ENCODE data around the gene CDK4. TPM values are rescaled to one million over a fixed set of nuclear protein-coding genes. Genes with fewer than 3 reads are reported as not detected.

Gene CDK4
- 180 and 201 TPM in 2 replicates for total RNA-seq

DNA sequence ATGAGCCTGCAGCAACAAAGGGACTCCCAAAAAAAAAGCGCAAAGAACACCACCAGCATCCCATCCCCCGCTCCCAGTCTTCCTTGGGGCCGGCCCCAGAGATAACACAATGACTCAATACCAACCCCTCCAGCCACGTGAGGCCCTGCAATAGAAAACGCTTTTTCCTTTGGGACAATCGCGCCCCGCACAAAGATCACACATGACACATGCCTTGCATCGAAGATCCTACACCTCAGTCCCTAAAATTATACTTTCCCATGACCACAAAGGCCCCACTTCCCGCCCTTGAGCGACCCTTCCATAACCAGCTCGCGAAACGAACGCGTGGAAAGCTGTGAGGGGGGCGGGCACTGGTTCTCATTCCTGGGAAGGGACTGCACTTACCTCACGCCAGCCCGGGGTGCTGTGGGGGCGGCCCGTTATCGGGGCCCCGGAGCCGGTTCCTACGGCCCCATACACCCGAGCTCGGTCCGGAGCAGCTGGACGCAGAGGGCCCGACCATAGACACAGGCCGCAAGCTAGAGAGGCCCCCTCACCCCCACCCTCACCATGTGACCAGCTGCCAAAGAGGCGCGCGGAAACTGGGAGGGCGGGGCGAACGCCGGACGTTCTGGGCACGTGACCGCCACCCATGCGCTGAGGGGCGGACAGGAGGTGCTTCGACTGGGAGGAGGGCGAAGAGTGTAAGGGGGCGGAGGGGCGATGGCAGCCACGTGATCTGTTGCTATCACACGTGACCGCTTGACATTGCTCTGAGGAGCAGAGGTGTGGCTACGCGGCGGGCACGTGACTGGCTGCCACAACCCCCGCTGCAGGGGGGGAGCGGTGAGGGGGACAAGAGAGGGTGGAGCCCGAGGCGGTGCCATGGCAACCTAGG, at the start of gene CDK4:
Gene CDK4, minus strand, starts transcription at position 523 of the 880 bp plus-strand sequence. CDS start 593 bp downstream, outside the sequence.
- intact Hi-C loops (cut with micrococcal nuclease), result loop anchor here (1.0 kb wide), 5 partner anchors 8 to 230 kb away; partner anchors contain the start of genes EEF1AKMT3, MBD6 and METTL1

DNA sequence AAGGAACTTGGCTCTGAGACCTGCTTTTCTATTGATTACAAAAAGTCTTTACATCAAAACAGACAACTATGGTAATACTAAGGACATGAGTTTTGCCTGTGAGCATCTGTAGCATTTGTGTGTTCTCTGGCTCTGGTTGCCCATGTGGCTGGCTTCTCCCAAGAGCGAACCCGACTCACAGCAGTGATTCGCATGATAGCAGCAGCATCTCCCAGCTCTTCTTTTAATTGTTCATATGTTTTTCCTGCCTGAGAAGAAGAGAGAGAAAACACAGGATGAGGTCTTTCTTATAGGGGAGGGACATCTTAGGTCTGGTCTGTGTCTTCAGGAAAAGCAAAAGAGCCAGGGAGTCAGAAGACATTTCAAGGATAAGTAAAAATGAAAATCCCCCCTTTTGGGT, 48.9 kb upstream of the CDK4 start:
- Mint-ChIP-seq H3K27ac (no peak overlapping the region), H3K27me3 (ENCODE audit: low read depth) (no peaks in the 10 kb centered on the region), H3K4me1 (ENCODE audit: low read depth) (no peaks in the 10 kb centered on the region), H3K4me3 (ENCODE audit: low read depth) (no peak overlapping the region), H3K9me3 (no peaks in the 10 kb centered on the region), H3K36me3 (ENCODE audit: low read depth) (peaks cover 21% of the 10 kb centered on the region)
- intact Hi-C loops (cut with micrococcal nuclease), result no loop called here
- DNase-seq (ENCODE audit: low spot score), result no peak

More for the DNA sequence above, at the start of gene CDK4:
- H3K4me1 Mint-ChIP-seq (ENCODE audit: low read depth), result peaks cover 50% of the 10 kb centered on the region
- H3K27ac Mint-ChIP-seq, result peak within 1 kb of the TSS; percentile 92
- H3K36me3 Mint-ChIP-seq (ENCODE audit: low read depth), result peaks cover 51% of the 10 kb centered on the region
- peak; percentile 99 for DNase-seq (ENCODE audit: low spot score)
- peaks cover 2% of the 10 kb centered on the region for H3K27me3 Mint-ChIP-seq (ENCODE audit: low read depth)
- peak within 1 kb of the TSS; percentile 94 for H3K4me3 Mint-ChIP-seq (ENCODE audit: low read depth)
- no peaks in the 10 kb centered on the region for H3K9me3 Mint-ChIP-seq

DNA sequence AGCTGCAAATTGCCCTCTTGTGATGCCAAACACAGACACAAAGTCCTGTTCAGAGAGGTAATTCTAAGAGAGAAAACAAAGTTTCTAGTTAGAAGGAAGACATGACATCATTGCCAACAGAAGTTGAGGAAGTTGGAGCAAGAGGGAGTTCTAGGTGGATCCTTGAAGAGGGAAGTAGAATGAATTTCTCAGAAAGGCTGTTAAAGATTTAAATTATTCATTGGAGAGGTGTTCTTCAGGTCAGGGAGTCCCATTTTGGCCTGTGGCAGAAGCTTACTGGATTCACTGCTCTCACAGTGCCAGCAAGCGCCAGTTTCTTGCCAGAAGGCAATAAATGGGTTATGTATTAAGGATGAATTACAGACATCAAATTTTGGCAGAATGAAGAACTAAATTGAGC, 45.8 kb upstream of the CDK4 start:
- intact Hi-C loops (cut with micrococcal nuclease), result no loop called here
- H3K27ac Mint-ChIP-seq, result no peak overlapping the region
- H3K36me3 Mint-ChIP-seq (ENCODE audit: low read depth), result peaks cover 42% of the 10 kb centered on the region
- H3K27me3 Mint-ChIP-seq (ENCODE audit: low read depth), result no peaks in the 10 kb centered on the region
- no peak for DNase-seq (ENCODE audit: low spot score)
- H3K9me3 Mint-ChIP-seq, result no peaks in the 10 kb centered on the region
- no peak overlapping the region for H3K4me3 Mint-ChIP-seq (ENCODE audit: low read depth)
- peaks cover 9% of the 10 kb centered on the region for H3K4me1 Mint-ChIP-seq (ENCODE audit: low read depth)

DNA sequence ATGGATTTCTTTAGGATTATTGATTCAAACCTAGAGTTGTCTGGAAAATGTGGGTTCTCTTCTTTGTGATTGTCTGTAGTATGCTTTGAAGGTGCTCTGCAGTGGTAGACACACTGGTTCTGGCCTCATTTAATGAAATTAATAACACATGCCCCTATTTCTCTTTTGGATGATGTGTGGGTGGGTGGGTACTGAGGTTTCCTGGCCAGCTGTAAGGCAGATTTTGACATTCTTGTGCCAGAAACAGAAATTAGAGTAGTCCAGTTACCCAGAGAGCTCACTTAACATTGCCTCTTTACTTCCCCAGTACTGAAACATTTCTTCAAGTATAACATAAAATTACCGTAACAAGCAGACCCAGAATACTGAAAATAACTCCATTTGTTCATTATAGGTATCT, 44.9 kb upstream of the CDK4 start:
- no peaks in the 10 kb centered on the region for H3K9me3 Mint-ChIP-seq
- no peak overlapping the region for H3K27ac Mint-ChIP-seq
- no peaks in the 10 kb centered on the region for H3K27me3 Mint-ChIP-seq (ENCODE audit: low read depth)
- intact Hi-C loops (cut with micrococcal nuclease), result no loop called here
- no peak for DNase-seq (ENCODE audit: low spot score)
- peaks cover 11% of the 10 kb centered on the region for H3K4me1 Mint-ChIP-seq (ENCODE audit: low read depth)
- H3K4me3 Mint-ChIP-seq (ENCODE audit: low read depth), result no peak overlapping the region
- peaks cover 51% of the 10 kb centered on the region for H3K36me3 Mint-ChIP-seq (ENCODE audit: low read depth)

DNA sequence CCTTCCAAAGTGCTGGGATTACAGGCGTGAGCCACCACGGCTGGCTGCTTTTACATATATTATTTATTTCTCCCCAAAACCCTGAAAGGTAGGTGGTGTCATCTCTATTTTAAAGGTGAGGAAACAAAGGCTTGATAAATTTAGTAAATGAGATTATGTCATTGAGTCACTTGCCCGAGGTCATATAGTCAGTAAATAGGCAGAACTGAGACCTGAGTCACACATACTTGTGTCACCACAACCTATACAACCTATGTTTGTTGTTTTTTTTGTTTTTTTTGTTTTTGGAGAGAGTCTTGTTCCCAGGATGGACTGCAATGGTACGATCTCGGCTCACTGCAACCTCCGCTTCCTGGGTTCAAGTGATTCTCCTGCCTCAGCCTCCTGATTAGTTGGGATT, 43.2 kb upstream of the CDK4 start:
- peaks cover 58% of the 10 kb centered on the region for H3K36me3 Mint-ChIP-seq (ENCODE audit: low read depth)

DNA sequence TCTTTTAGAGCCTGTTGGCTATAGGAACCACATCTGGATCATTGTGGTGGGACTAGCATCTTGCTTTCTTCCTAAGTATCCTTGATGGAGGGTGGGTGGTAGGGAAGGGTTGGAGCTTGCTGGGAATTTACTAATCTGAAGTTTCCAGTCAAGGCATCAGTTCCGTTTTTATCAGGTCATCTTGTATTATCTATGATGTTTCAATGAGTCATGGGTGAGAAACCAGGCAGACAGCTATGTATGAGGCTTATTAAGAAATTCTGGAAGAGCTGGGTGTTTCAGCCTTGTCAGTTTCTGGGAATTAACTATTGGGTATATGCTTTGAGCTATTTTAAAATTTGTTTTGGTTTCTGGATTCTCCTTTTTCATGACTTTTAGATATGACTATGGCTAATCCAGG, 41.8 kb upstream of the CDK4 start:
- peaks cover 11% of the 10 kb centered on the region for H3K4me1 Mint-ChIP-seq (ENCODE audit: low read depth)
- DNase-seq (ENCODE audit: low spot score), result no peak
- no peaks in the 10 kb centered on the region for H3K27me3 Mint-ChIP-seq (ENCODE audit: low read depth)
- peaks cover 57% of the 10 kb centered on the region for H3K36me3 Mint-ChIP-seq (ENCODE audit: low read depth)
- H3K27ac Mint-ChIP-seq, result peak overlapping the region; percentile 55
- no peak overlapping the region for H3K4me3 Mint-ChIP-seq (ENCODE audit: low read depth)
- no peaks in the 10 kb centered on the region for H3K9me3 Mint-ChIP-seq
- intact Hi-C loops (cut with micrococcal nuclease), result no loop called here

More for the DNA sequence above, 43.2 kb upstream of the CDK4 start:
- Mint-ChIP-seq H3K27ac (no peak overlapping the region), H3K4me3 (ENCODE audit: low read depth) (no peak overlapping the region), H3K9me3 (no peaks in the 10 kb centered on the region), H3K27me3 (ENCODE audit: low read depth) (no peaks in the 10 kb centered on the region), H3K4me1 (ENCODE audit: low read depth) (peaks cover 11% of the 10 kb centered on the region)
- intact Hi-C loops (cut with micrococcal nuclease), result no loop called here
- no peak for DNase-seq (ENCODE audit: low spot score)

DNA sequence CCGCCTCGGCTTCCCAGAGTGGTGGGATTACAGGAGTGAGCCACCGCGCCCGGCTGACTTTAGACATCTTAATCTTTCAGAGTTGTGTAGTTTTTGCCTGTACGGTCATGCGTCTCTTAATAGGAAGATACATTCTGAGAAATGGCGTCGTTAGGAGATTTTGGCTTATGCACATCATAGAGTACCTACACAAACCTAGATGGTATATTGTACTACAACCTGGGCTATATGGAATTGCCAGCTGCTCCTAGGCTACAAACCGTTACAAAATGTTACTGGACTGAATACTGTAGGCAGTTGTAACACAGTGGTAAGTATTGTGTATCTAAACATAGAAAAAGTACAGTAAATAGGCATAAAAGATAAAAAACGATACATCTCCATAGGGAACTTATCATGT, 31.8 kb upstream of the CDK4 start:
- Mint-ChIP-seq H3K27me3 (ENCODE audit: low read depth) (no peaks in the 10 kb centered on the region), H3K36me3 (ENCODE audit: low read depth) (peaks cover 36% of the 10 kb centered on the region), H3K27ac (peak overlapping the region; percentile 7), H3K4me1 (ENCODE audit: low read depth) (peaks cover 21% of the 10 kb centered on the region), H3K4me3 (ENCODE audit: low read depth) (peak overlapping the region; percentile 66), H3K9me3 (no peaks in the 10 kb centered on the region)
- intact Hi-C loops (cut with micrococcal nuclease), result loop anchor here (2.0 to 5.0 kb wide), 2 partner anchors 63 to 121 kb away; partner anchors contain the start of gene CTDSP2
- no peak for DNase-seq (ENCODE audit: low spot score)

DNA sequence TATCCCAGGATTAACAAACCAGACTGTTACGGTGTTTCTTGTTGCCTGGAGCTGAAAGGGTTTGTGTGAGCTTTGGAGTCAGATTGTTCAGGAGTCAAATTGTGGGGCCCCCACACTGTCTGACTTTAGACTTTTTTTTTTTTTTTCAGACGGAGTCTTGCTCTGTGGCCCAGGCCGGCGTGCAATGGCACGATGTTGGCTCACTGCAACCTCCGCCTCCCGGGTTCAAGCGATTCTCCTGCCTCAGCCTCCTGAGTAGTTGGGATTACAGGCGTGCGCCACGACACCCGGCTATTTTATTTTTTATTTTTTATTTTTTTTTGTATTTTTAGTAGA, 31.3 kb upstream of the CDK4 start:
- peaks cover 33% of the 10 kb centered on the region for H3K36me3 Mint-ChIP-seq (ENCODE audit: low read depth)
- no peak for DNase-seq (ENCODE audit: low spot score)
- H3K4me1 Mint-ChIP-seq (ENCODE audit: low read depth), result peaks cover 21% of the 10 kb centered on the region
- H3K27ac Mint-ChIP-seq, result peak overlapping the region; percentile 95
- H3K27me3 Mint-ChIP-seq (ENCODE audit: low read depth), result no peaks in the 10 kb centered on the region
- no peaks in the 10 kb centered on the region for H3K9me3 Mint-ChIP-seq
- intact Hi-C loops (cut with micrococcal nuclease), result loop anchor here (2.0 to 5.0 kb wide), 2 partner anchors 64 to 121 kb away; partner anchors contain the start of gene CTDSP2
- H3K4me3 Mint-ChIP-seq (ENCODE audit: low read depth), result peak overlapping the region; percentile 98

DNA sequence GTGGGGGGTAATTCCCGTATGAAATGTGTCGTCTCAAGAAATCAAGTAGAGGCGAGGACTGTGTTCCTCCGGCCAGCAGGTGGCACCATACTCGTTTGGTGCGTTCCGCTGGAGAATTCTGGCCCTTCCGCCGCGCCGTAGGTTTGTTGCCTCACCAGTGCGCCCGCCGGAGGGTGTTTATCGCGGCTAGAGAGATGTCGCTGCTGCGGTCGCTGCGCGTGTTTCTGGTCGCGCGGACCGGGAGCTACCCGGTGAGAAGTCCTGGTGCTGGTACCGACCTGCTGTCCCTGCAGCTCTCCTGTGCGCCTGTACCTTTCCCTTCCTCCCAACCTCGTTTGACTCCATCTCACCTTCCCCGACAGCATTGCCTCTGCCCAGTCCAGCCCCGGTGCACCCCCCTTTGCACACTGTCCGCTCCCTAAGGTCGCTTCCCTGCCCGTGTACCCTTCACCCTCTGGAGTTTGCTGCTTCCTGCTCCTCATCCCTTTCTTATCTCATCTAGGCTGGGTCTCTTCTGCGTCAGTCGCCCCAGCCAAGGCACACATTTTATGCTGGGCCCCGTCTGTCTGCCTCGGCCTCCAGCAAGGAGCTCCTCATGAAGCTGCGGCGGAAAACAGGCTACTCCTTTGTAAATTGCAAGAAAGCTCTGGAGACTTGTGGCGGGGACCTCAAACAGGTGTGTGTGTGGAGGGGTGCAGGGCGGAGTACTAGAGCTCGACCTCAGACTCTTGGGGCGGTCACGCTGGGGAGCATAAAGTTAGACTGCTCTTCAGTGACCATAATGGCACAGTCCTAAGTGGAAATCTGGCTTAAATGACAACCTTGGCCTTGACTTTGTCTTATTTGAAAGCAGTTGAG, 30.7 kb upstream of the CDK4 start, which contains the start of gene TSFM:
Gene TSFM, plus strand, starts transcription at position 180 of the 858 bp plus-strand sequence. Its CDS starts 15 bp downstream, at position 195.
- H3K36me3 Mint-ChIP-seq (ENCODE audit: low read depth), result peaks cover 31% of the 10 kb centered on the region
- H3K27ac Mint-ChIP-seq, result peak within 1 kb of the TSS; percentile 95
- peak within 1 kb of the TSS; percentile 98 for H3K4me3 Mint-ChIP-seq (ENCODE audit: low read depth)
- H3K27me3 Mint-ChIP-seq (ENCODE audit: low read depth), result no peaks in the 10 kb centered on the region
- H3K9me3 Mint-ChIP-seq, result no peaks in the 10 kb centered on the region
- peaks cover 21% of the 10 kb centered on the region for H3K4me1 Mint-ChIP-seq (ENCODE audit: low read depth)
- intact Hi-C loops (cut with micrococcal nuclease), result loop anchor here (1.0 to 5.0 kb wide), 4 partner anchors 11 to 122 kb away; partner anchors contain the start of genes CTDSP2, EEF1AKMT3 and METTL1
- peak; percentile 94 for DNase-seq (ENCODE audit: low spot score)

DNA sequence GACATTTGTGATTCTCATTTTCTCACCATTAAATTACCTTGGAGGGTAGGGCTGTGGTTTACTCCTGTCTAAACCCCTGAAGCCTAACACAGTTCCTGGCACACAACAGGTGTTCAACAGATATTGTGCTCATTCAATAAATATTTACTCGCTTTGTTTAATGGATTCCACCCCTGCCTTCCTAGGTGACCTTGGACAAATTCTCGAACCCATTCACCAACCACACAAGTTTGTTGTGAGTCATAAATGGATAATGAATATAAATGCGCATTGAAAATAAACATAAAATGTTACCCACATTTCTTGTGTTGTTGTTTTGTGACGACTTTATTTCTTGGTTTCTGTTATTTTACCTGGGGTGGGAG, 30.1 kb upstream of the CDK4 start:
- no peaks in the 10 kb centered on the region for H3K27me3 Mint-ChIP-seq (ENCODE audit: low read depth)
- peak overlapping the region; percentile 98 for H3K4me3 Mint-ChIP-seq (ENCODE audit: low read depth)

DNA sequence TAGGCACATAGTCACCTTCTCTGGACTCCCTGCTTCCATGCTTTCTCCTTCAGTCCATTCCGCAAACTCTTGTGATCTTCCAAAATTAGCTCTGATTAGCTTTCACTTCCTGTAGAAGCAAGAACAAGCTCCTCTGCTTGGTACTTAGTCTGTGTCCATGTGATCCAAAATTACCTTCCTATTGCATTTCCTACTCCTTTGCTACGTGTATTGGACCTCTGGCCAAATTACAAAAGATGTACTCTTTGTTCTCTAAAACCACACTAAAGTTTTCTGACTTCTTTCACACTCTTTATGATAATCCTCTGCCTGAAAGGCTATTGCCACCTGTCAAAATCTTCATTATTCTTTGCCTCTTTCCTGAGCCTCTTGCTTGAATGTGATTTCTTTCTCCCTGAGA, 29.7 kb upstream of the CDK4 start:
- intact Hi-C loops (cut with micrococcal nuclease), result loop anchor here (1.0 to 5.0 kb wide), 4 partner anchors 10 to 123 kb away; partner anchors contain the start of genes CTDSP2, EEF1AKMT3 and METTL1
- no peaks in the 10 kb centered on the region for H3K27me3 Mint-ChIP-seq (ENCODE audit: low read depth)
- no peaks in the 10 kb centered on the region for H3K9me3 Mint-ChIP-seq
- no peak for DNase-seq (ENCODE audit: low spot score)
- no peak overlapping the region for H3K4me3 Mint-ChIP-seq (ENCODE audit: low read depth)
- H3K36me3 Mint-ChIP-seq (ENCODE audit: low read depth), result peaks cover 25% of the 10 kb centered on the region
- peak overlapping the region; percentile 95 for H3K27ac Mint-ChIP-seq
- peaks cover 21% of the 10 kb centered on the region for H3K4me1 Mint-ChIP-seq (ENCODE audit: low read depth)

More for the DNA sequence above, 30.1 kb upstream of the CDK4 start:
- no peak for DNase-seq (ENCODE audit: low spot score)
- peak overlapping the region; percentile 95 for H3K27ac Mint-ChIP-seq
- intact Hi-C loops (cut with micrococcal nuclease), result loop anchor here (1.0 to 5.0 kb wide), 4 partner anchors 10 to 123 kb away; partner anchors contain the start of genes CTDSP2, EEF1AKMT3 and METTL1
- H3K36me3 Mint-ChIP-seq (ENCODE audit: low read depth), result peaks cover 26% of the 10 kb centered on the region
- peaks cover 21% of the 10 kb centered on the region for H3K4me1 Mint-ChIP-seq (ENCODE audit: low read depth)
- H3K9me3 Mint-ChIP-seq, result no peaks in the 10 kb centered on the region

DNA sequence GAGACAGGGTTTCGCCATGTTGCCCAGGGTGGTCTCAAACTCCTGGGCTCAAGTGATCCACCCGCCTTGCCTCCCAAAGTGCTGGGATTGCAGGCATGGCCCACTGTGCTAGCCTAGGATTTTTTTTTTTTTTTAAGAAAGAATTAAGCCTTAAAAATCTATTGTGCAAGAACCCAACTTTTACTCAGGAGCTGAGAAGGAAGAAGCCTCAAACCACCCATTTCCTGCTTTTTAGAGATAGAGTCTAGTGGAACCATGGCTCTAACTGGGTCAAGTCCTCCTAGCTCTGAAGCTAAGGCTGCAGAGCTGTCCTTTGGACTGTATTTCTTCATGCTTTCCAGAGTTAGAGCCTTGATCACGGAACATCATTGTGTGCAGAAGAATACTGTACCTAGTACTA, 29.1 kb upstream of the CDK4 start:
- Mint-ChIP-seq H3K4me3 (ENCODE audit: low read depth) (no peak overlapping the region), H3K4me1 (ENCODE audit: low read depth) (peaks cover 21% of the 10 kb centered on the region), H3K27ac (no peak overlapping the region), H3K27me3 (ENCODE audit: low read depth) (no peaks in the 10 kb centered on the region), H3K36me3 (ENCODE audit: low read depth) (peaks cover 20% of the 10 kb centered on the region), H3K9me3 (no peaks in the 10 kb centered on the region)
- DNase-seq (ENCODE audit: low spot score), result no peak
- intact Hi-C loops (cut with micrococcal nuclease), result loop anchor here (5.0 kb wide), 1 partner anchor 66 kb away; the partner anchor contains the start of gene CTDSP2
